ENCODE results near the gene GRIN2A.

GRIN2A gene

GRCh38 chr16:9741776-9742175, 440.5 kb downstream of the GRIN2A start:
- TF ChIP-seq REST (IDR thresholded peaks at IDR 0.05; ENCODE audit: insufficient replicate concordance, low read depth) (no peak), CTCF (IDR thresholded peaks at IDR 0.05; ENCODE audit: insufficient read depth, low read length) (no peak), SPI1 (IDR thresholded peaks at IDR 0.05; ENCODE audit: borderline replicate concordance, low read depth) (no peak), POLR2AphosphoS5 (IDR thresholded peaks at IDR 0.05; ENCODE audit: low read depth) (no peak), GABPA (IDR thresholded peaks at IDR 0.05; ENCODE audit: low read depth) (no peak)
- Histone ChIP-seq H3K27ac (replicated peaks) (no peak overlapping the region), H3K4me3 (replicated peaks; ENCODE audit: insufficient read depth, low read length) (no peak overlapping the region), H3K27me3 (ENCODE audit: insufficient read depth, poor library complexity, severe bottlenecking) (no peaks in the 10 kb centered on the region)
- no peak for DNase-seq (ENCODE audit: low read depth in 1 of 2, low spot score in 1 of 2)

GRCh38 chr16:9739301-9739700, 442.9 kb downstream of the GRIN2A start:
- Histone ChIP-seq H3K27me3 (ENCODE audit: insufficient read depth, poor library complexity, severe bottlenecking) (no peaks in the 10 kb centered on the region), H3K27ac (replicated peaks) (no peak overlapping the region), H3K4me3 (replicated peaks; ENCODE audit: insufficient read depth, low read length) (no peak overlapping the region)
- no peak for TF ChIP-seq GABPA (IDR thresholded peaks at IDR 0.05; ENCODE audit: low read depth)
- TF ChIP-seq CTCF (IDR thresholded peaks at IDR 0.05; ENCODE audit: insufficient read depth, low read length): no peak
- no peak for TF ChIP-seq POLR2AphosphoS5 (IDR thresholded peaks at IDR 0.05; ENCODE audit: low read depth)
- no peak for DNase-seq (ENCODE audit: low read depth in 1 of 2, low spot score in 1 of 2)

GRCh38 chr16:9738690-9739089, 443.5 kb downstream of the GRIN2A start:
- Histone ChIP-seq H3K4me3 (replicated peaks; ENCODE audit: insufficient read depth, low read length) (no peak overlapping the region), H3K27me3 (ENCODE audit: insufficient read depth, poor library complexity, severe bottlenecking) (no peaks in the 10 kb centered on the region), H3K27ac (replicated peaks) (no peak overlapping the region)
- TF ChIP-seq POLR2AphosphoS5 (IDR thresholded peaks at IDR 0.05; ENCODE audit: low read depth) (no peak), SPI1 (IDR thresholded peaks at IDR 0.05; ENCODE audit: borderline replicate concordance, low read depth) (no peak), CTCF (IDR thresholded peaks at IDR 0.05; ENCODE audit: insufficient read depth, low read length) (no peak), REST (IDR thresholded peaks at IDR 0.05; ENCODE audit: insufficient replicate concordance, low read depth) (no peak), GABPA (IDR thresholded peaks at IDR 0.05; ENCODE audit: low read depth) (no peak)
- DNase-seq (ENCODE audit: low read depth in 1 of 2, low spot score in 1 of 2): no peak

- no peak for DNase-seq (ENCODE audit: low read depth in 1 of 2, low spot score in 1 of 2)
- Histone ChIP-seq H3K27ac (replicated peaks) (no peak overlapping the region), H3K27me3 (ENCODE audit: insufficient read depth, poor library complexity, severe bottlenecking) (no peaks in the 10 kb centered on the region), H3K4me3 (replicated peaks; ENCODE audit: insufficient read depth, low read length) (no peak overlapping the region)
- TF ChIP-seq SPI1 (IDR thresholded peaks at IDR 0.05; ENCODE audit: borderline replicate concordance, low read depth) (no peak), POLR2AphosphoS5 (IDR thresholded peaks at IDR 0.05; ENCODE audit: low read depth) (no peak), CTCF (IDR thresholded peaks at IDR 0.05; ENCODE audit: insufficient read depth, low read length) (no peak), GABPA (IDR thresholded peaks at IDR 0.05; ENCODE audit: low read depth) (no peak), REST (IDR thresholded peaks at IDR 0.05; ENCODE audit: insufficient replicate concordance, low read depth) (no peak)
Observed at GRCh38 chr16:9736547-9736946, 445.7 kb downstream of the GRIN2A start.

Measured in HL-60 (cell line).